WTC11 (cell line): ENCODE measurements around the gene SLC6A4. TPM values are rescaled to one million over a fixed set of nuclear protein-coding genes. Genes with fewer than 3 reads are reported as not detected.

Experiments
- ATAC-seq: fragments of 200-7000 bp; cut with Tn5 transposase; 2 replicates; pipeline ENCODE4 v1.10.0; 2021; ENCODE audit warnings: mild to moderate bottlenecking, moderate library complexity
- CTCF ChIA-PET: fragments of 300-600 bp; sonication (Branson Sonifier 250); formaldehyde crosslinking; loops from one replicate; lab custom pipeline; 2021; ENCODE audit warnings: antibody characterized with exemption; lab: Charles Lee
- POLR2A ChIA-PET: fragments of 350-600 bp; sonication (Branson Sonifier 250); formaldehyde crosslinking; loops from one replicate; lab custom pipeline; 2021; ENCODE audit warnings: antibody characterized with exemption; lab: Charles Lee
- DNase-seq: peaks from one replicate; pipeline ENCODE4 v3.0.0; 2021; ENCODE audit warnings: low spot score
- H3K27ac Mint-ChIP-seq: 2 replicates; pipeline ENCODE4 v1.8.0; 2021; ENCODE audit warnings: mixed read lengths
- H3K27me3 Mint-ChIP-seq: 2 replicates; pipeline ENCODE4 v1.8.0; 2021; ENCODE audit warnings: low read depth, mild to moderate bottlenecking, moderate library complexity, mixed read lengths
- H3K36me3 Mint-ChIP-seq: 2 replicates; pipeline ENCODE4 v1.8.0; 2021; ENCODE audit warnings: mixed read lengths
- H3K4me1 Mint-ChIP-seq: 2 replicates; pipeline ENCODE4 v1.8.0; 2022; ENCODE audit warnings: mixed read lengths
- H3K4me3 Mint-ChIP-seq: 2 replicates; pipeline ENCODE4 v1.8.0; 2021; ENCODE audit warnings: mild to moderate bottlenecking, moderate library complexity, mixed read lengths
- H3K9me3 Mint-ChIP-seq: 2 replicates; pipeline ENCODE4 v1.8.0; 2021; ENCODE audit warnings: mixed read lengths
- CTCF ChIP-seq: fragments of 200-600 bp; IDR thresholded peaks from 2 replicates; pipeline ENCODE4 v1.8.0; 2022; ENCODE audit warnings: antibody characterized with exemption
- E2F5 ChIP-seq: sonication (generic); formaldehyde crosslinking; IDR thresholded peaks from 2 replicates; pipeline ENCODE4 v1.8.1; 2022; ENCODE audit warnings: mild to moderate bottlenecking, moderate library complexity, missing genetic modification reagents
- IRF1 ChIP-seq: sonication (generic); formaldehyde crosslinking; IDR thresholded peaks from 2 replicates; pipeline ENCODE4 v1.8.0; 2023; ENCODE audit warnings: missing genetic modification reagents
- JAZF1 ChIP-seq: fragments of 250-450 bp; sonication (Bioruptor Pico); IDR thresholded peaks from 2 replicates; pipeline ENCODE4 v1.9.0; 2021; ENCODE audit warnings: moderate library complexity, mild to moderate bottlenecking, inconsistent platforms
- MAX ChIP-seq: sonication (generic); formaldehyde crosslinking; IDR thresholded peaks from 2 replicates; pipeline ENCODE4 v1.8.0; 2022; ENCODE audit warnings: mild to moderate bottlenecking, missing genetic modification reagents
- MYBL2 ChIP-seq: sonication (generic); formaldehyde crosslinking; IDR thresholded peaks from 2 replicates; pipeline ENCODE4 v1.8.1; 2023; ENCODE audit warnings: mild to moderate bottlenecking, moderate library complexity, missing genetic modification reagents
- NR2C2 ChIP-seq: sonication (generic); formaldehyde crosslinking; IDR thresholded peaks from 2 replicates; pipeline ENCODE4 v1.8.0; 2022; ENCODE audit warnings: mild to moderate bottlenecking, missing genetic modification reagents
- PRRX2 ChIP-seq: fragments of 250-450 bp; sonication (Bioruptor Pico); IDR thresholded peaks from 2 replicates; pipeline ENCODE4 v1.8.0; 2021; ENCODE audit warnings: mild to moderate bottlenecking
- SMAD3 ChIP-seq: sonication (generic); formaldehyde crosslinking; IDR thresholded peaks from 2 replicates; pipeline ENCODE4 v1.8.0; 2022; ENCODE audit warnings: missing genetic modification reagents, mild to moderate bottlenecking, borderline replicate concordance
- SMAD4 ChIP-seq: sonication (generic); formaldehyde crosslinking; IDR thresholded peaks from 2 replicates; pipeline ENCODE4 v1.8.0; 2022; ENCODE audit warnings: mild to moderate bottlenecking, missing genetic modification reagents
- SOX15 ChIP-seq: fragments of 250-450 bp; sonication (Bioruptor Pico); IDR thresholded peaks from 2 replicates; pipeline ENCODE4 v1.9.0; 2021; ENCODE audit warnings: mild to moderate bottlenecking
- SP1 ChIP-seq: sonication (generic); formaldehyde crosslinking; conservative IDR thresholded peaks from 2 replicates; pipeline ENCODE4 v1.8.1; 2022; ENCODE audit warnings: missing genetic modification reagents
- TEAD1 ChIP-seq: sonication (generic); formaldehyde crosslinking; IDR thresholded peaks from 2 replicates; pipeline ENCODE4 v1.8.0; 2022; ENCODE audit warnings: mild to moderate bottlenecking, missing genetic modification reagents
- ZNF121 ChIP-seq: sonication (generic); formaldehyde crosslinking; IDR thresholded peaks from 2 replicates; pipeline ENCODE4 v1.8.0; 2023; ENCODE audit warnings: missing genetic modification reagents
- ZNF263 ChIP-seq: sonication (generic); formaldehyde crosslinking; IDR thresholded peaks from 2 replicates; pipeline ENCODE4 v1.8.1; 2022; ENCODE audit warnings: low read depth, mild to moderate bottlenecking, moderate library complexity, missing genetic modification reagents
- ZNF281 ChIP-seq: sonication (generic); formaldehyde crosslinking; IDR thresholded peaks from 2 replicates; pipeline ENCODE4 v1.8.0; 2023; ENCODE audit warnings: mild to moderate bottlenecking, missing genetic modification reagents
- ZSCAN18 ChIP-seq: fragments of 250-450 bp; sonication (Bioruptor Pico); IDR thresholded peaks from 2 replicates; pipeline ENCODE4 v2.1.2; 2022; ENCODE audit warnings: mild to moderate bottlenecking, moderate library complexity
- total RNA-seq: library from RNA; stranded (reverse); gene quantifications from 3 replicates; pipeline ENCODE4 v1.2.3, GENCODE V29; 2021
- TF ChIP-seq, protein P1 (sequence below): sonication (generic); formaldehyde crosslinking; IDR thresholded peaks from 2 replicates; pipeline ENCODE4 v1.8.1; 2022; ENCODE audit warnings: missing genetic modification reagents, borderline replicate concordance
- TF ChIP-seq, protein P2 (sequence below): sonication (generic); formaldehyde crosslinking; conservative IDR thresholded peaks from 2 replicates; pipeline ENCODE4 v1.8.1; 2022; ENCODE audit warnings: mild to moderate bottlenecking, missing genetic modification reagents

SLC6A4 gene
- total RNA-seq, 1 experiment from 2014 or later, result 0.13 TPM

- H3K36me3 Mint-ChIP-seq, result peaks cover 13% of the 10 kb centered on the region
- H3K4me1 Mint-ChIP-seq, result no peaks in the 10 kb centered on the region
- ATAC-seq (no peak), DNase-seq (no peak)
- H3K27ac Mint-ChIP-seq, result no peak overlapping the region
- POLR2A ChIA-PET, result no interaction called here
- no peak overlapping the region for H3K4me3 Mint-ChIP-seq
- H3K9me3 Mint-ChIP-seq, result no peaks in the 10 kb centered on the region
- TF ChIP-seq ZNF121 (CRISPR knock-in tag) (peak; percentile 87; the same call in 1 of the 2 replicates), JAZF1 (CRISPR knock-in tag) (no peak)
- CTCF ChIA-PET, result interaction anchor here (1.2 kb wide), 1 partner anchor 12 kb away, joined by 3 read pairs; no protein-coding TSS in a partner anchor
- H3K27me3 Mint-ChIP-seq, result no peaks in the 10 kb centered on the region
Measured at GRCh38 chr17:30164531-30164930, 71.0 kb downstream of the SLC6A4 start.

- CTCF ChIA-PET, result interaction anchor here (1.2 kb wide), 1 partner anchor 37 kb away, joined by 3 read pairs; no protein-coding TSS in a partner anchor
- Mint-ChIP-seq H3K4me1 (no peaks in the 10 kb centered on the region), H3K9me3 (peaks cover 12% of the 10 kb centered on the region), H3K27me3 (no peaks in the 10 kb centered on the region), H3K27ac (no peak overlapping the region), H3K4me3 (no peak overlapping the region), H3K36me3 (peaks cover 31% of the 10 kb centered on the region)
- no peak for DNase-seq
- POLR2A ChIA-PET, result no interaction called here
- no peak for ATAC-seq
- TF ChIP-seq SMAD3 (CRISPR knock-in tag), result no peak
- TF ChIP-seq SP1, result no peak
- TF ChIP-seq ZNF263 (CRISPR knock-in tag), result no peak
- no peak for TF ChIP-seq SMAD4 (CRISPR knock-in tag)
- TF ChIP-seq IRF1 (CRISPR knock-in tag), result no peak
- TF ChIP-seq ZNF281, result no peak
- TF ChIP-seq, protein P1, sequence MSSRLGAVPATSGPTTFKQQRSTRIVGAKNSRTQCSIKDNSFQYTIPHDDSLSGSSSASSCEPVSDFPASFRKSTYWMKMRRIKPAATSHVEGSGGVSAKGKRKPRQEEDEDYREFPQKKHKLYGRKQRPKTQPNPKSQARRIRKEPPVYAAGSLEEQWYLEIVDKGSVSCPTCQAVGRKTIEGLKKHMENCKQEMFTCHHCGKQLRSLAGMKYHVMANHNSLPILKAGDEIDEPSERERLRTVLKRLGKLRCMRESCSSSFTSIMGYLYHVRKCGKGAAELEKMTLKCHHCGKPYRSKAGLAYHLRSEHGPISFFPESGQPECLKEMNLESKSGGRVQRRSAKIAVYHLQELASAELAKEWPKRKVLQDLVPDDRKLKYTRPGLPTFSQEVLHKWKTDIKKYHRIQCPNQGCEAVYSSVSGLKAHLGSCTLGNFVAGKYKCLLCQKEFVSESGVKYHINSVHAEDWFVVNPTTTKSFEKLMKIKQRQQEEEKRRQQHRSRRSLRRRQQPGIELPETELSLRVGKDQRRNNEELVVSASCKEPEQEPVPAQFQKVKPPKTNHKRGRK, result no peak
- no peak for TF ChIP-seq MYBL2 (CRISPR knock-in tag)
- TF ChIP-seq E2F5 (CRISPR knock-in tag), result no peak
Measured at GRCh38 chr17:30161601-30162000, 73.9 kb downstream of the SLC6A4 start.

DNA sequence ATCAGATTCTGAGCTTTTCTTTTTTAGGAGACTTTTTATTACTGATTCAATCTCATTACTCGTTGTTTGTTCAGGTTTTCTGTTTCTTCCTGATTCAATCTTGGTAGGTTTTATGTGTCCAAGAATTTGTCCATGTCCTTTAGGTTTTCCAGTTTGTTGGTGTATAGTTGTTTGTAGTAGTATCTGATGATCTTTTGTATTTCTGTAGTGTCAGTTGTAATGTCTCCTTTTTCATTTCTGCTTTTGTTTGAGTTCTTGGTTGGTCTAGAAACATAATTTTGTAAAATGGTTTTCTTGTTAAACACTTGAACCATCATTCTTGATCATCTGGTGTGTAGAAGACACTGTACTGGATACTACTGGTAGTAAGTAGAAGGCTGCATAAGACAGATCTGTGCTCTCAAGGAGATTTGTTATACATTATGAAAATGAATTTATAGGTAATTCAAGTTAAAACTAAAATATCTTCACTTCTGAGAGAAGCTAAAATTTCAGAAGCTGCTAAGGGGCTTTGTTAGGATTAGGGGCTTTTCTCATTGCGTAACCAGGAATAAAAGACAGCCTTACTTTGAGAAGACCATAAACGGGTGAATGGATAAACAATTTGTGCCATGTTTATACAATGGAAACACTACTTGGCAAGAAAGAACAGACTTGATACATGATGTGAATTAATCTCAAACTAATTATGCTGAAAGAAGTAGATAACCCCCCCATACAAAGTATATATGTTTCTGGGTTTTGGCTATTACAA lies 74.9 kb downstream of the SLC6A4 start:
- no peak overlapping the region for H3K4me3 Mint-ChIP-seq
- H3K4me1 Mint-ChIP-seq, result no peaks in the 10 kb centered on the region
- peak overlapping the region; percentile 1; the same call in 1 of the 2 replicates for H3K27ac Mint-ChIP-seq
- ChIA-PET CTCF (no interaction called here), POLR2A (no interaction called here)
- H3K27me3 Mint-ChIP-seq, result no peaks in the 10 kb centered on the region
- H3K36me3 Mint-ChIP-seq, result peaks cover 31% of the 10 kb centered on the region
- no peak for DNase-seq
- no peak for ATAC-seq
- peaks cover 12% of the 10 kb centered on the region for H3K9me3 Mint-ChIP-seq
- TF ChIP-seq NR2C2 (CRISPR knock-in tag), result no peak
- no peak for TF ChIP-seq MAX (CRISPR knock-in tag)
- TF ChIP-seq ZSCAN18 (CRISPR knock-in tag), result no peak
- TF ChIP-seq TEAD1 (CRISPR knock-in tag), result no peak
- no peak for TF ChIP-seq PRRX2 (CRISPR knock-in tag)
- no peak for TF ChIP-seq IRF1 (CRISPR knock-in tag)
- no peak for TF ChIP-seq CTCF
- TF ChIP-seq, protein P2, sequence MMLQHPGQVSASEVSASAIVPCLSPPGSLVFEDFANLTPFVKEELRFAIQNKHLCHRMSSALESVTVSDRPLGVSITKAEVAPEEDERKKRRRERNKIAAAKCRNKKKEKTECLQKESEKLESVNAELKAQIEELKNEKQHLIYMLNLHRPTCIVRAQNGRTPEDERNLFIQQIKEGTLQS (CRISPR knock-in tag), result no peak
- TF ChIP-seq SOX15 (CRISPR knock-in tag), result no peak
